Activated CD4-positive, CD25-positive, alpha-beta regulatory T cell (primary cell): ENCODE data around the gene CREB1.

Experiments used
- DNase-seq, 4 experiments: peaks; one replicate each; lab custom pipeline; 2025; lab: John Stamatoyannopoulos, UW

Gene CREB1

DNA sequence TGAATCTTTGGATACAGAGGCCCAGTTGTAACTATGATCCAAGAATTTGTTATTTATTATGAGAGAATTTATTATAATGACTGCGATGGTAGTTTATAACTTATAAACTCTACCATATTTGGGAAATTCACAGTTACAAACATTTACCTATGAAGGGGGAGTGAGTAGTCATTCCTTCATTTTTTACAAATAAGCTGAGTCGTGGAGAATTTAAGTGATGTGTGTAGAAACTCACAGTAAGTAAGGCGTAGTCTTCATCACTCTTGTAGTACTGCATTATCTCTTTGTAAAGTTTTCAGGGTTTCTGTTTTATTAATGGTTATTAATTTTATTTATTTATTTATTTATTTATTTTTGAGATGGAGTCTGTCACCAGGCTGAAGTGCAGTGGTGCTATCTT is 13.5 kb downstream of the CREB1 start:
- no peak for DNase-seq

GRCh38 chr2:207546822-207547221 is 17.1 kb downstream of the CREB1 start:
- no peak for DNase-seq

DNA sequence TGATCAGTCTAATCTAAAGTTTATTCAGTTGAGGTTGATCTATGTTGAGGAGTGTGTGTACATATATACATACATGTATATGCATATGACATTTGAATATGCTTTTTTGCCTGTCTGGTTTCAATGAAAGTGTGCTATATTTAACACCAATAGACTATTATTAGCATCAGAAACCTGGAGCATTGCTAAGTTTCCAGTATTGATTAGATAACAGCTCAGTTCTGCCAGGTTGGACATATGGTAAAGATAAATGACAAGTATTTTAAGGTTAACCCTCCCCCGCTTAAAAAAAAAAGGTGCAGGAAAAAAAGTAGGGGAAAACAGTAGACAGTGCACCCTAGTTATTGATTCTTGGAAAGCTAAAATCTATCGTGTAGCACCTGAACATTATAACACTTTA is 19.4 kb downstream of the CREB1 start:
- no peak for DNase-seq

DNA sequence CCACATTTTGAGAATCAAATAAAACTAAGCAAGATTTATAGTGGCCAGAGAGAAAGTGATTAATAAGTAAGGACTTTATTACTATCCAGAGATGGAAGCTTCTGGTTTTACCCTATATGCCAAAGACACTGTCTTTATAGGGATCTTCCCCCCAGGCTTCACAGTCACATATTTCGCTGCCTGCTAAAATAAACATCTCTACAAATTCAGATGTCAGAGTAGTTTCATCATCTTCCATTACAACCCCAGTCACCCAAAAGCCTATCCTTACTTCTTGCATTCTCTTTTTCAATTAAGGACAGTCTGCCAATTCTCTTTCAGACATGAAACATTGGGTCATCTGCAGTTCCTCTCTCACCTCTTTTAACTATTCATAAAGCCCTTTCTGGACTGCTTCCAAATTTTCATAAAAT is 28.3 kb downstream of the CREB1 start:
- no peak for DNase-seq

DNA sequence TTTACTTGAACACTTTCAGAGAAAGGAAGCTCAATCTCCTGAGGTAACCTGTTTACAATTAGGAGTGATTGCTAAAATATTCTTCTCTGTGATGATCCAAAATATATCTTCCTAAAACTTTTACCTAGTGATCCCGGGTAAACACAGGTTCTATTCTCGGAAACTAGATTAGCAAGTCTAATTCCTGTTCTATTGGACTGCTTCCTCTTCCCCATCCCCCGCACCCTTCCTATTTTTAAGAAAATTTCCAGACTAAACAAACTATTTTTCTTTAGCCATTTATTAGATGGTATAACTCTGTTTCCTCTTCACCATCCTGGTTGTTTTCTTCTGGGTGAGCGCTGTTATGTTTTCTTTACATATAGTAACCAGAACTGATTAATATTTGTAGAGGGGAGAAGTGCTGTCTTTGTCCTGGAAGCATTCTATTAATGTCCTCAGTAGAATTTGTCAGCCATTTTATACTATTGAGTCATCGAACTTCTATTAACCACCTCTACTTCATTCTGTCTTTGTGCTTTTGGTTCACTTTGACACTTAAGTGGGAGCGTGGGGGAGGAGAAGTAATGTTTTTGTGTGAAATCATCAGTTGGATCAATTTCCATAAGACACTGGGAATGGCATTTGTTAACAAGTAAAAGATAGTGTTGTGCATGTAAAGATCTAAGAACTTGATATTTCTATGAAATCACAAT is 31.8 kb downstream of the CREB1 start:
- no peak for DNase-seq

DNA sequence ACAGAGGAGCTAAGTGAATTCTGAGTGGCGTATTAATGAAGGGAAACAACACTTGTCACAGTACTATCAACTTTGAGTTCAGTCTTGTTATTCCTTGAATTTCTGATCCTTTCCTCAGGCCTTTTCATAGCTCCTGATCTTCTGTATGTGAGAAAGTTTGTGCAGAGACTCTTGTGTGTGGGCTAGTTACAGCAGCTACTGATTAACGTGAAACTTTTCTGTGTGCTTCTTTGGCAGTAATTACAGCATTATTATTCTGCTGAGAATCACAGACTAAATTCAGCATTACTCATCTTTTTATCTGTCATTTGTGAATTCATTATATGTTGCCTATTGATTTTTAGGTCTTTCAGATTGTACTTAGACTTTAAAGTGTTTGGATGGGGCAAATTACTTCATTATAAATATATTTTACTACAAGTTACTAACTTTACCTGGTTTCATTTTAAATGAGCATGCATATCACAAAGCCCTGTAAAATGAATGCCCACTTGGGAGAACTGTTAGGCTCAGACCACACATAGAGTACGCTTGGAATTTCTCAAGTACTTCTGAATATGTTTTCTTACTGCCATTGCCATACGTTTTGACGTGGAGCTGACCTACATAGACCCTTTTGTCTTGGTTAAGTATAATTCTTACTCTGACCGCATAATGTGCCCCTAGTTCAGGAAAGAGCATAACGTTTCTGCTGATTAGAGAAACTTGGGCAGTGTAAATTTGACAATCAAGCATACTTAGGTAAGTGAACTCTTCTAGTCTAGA is 36.2 kb downstream of the CREB1 start:
- DNase-seq, result no peak

DNA sequence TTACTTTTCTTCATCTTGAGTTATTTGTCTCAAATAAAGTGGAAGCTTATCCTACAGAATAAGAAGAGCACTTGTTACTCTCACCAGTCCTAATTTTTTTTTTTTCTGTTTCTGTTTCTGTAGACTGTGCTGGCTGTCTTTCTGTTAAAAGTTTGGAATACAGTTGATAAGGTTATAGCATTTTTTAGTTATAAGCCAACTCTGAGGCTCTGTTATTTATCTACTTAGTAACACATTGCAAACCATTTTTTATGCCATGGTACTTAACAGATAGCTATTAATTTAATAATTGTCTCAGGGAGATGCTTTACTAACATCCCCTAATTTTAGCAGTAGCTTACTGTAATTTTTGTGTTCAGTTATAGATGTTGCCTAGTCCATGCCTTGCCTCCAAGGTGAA is 37.9 kb downstream of the CREB1 start:
- no peak for DNase-seq

DNA sequence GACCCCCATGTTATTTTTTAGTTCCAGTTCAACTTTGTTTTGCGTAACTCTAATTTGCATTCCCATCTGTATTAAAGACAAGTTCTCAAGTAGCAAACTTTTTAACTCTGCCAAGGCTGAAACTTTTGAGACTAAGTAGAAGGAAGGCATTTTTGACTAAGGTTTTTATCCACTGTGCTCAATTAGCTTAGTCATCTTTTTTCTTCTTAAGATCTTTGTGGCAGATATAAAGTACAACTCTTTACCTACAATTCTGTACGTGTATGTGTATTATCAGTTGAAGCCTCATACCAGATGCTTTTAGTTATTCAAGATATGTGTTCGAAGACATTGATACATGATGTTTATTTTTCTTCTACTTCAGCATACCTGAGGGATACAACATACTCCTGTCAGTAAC is 41.6 kb downstream of the CREB1 start:
- no peak for DNase-seq

GRCh38 chr2:207584952-207585351 is 55.2 kb downstream of the CREB1 start:
- DNase-seq, result no peak

GRCh38 chr2:207587305-207587704 is 57.5 kb downstream of the CREB1 start:
- DNase-seq, result no peak

- no peak for DNase-seq
These were observed 59.4 kb downstream of the CREB1 start for GRCh38 chr2:207589143-207589542.

- no peak for DNase-seq
These were observed 63.5 kb downstream of the CREB1 start for GRCh38 chr2:207593277-207593676.

- no peak for DNase-seq
These were observed 64.5 kb downstream of the CREB1 start for GRCh38 chr2:207594264-207594663.

DNA sequence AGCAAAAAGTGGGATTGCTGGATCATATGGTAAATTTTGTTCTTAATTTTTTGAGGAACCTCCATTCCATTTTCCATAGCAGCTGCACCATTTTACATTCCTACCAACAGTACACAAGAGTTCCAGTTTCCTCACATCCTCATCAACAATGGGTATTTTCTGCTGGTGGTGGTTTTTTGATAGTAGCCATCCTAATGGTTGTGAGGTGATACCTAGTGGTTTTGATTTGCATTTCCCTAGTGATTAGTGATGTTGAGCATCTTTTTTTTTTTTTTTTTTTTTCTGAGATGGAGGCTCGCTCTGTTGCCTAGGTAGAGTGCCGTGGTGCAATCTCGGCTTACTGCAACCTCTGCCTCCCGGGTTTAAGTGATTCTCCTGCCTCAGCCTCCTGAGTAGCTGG is 65.0 kb downstream of the CREB1 start:
- DNase-seq, result no peak

DNA sequence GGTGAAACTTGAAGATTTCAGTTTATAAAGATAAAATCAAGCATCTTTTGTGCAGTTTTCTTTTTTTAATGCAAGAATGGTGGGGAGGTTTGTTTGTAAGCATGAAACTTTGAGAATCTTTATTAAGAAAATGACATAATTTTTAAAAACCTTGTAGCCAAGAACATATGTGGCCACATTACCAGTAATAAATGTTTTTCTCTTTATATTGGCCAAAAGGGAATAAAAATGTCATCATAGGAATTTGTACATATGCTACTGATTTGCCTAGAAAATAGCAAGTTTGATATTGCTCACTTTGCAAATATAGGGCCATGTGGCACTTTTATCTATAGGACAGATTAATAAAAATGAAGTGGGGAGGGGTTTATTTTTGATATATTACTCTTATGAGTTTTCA is 69.9 kb downstream of the CREB1 start:
- DNase-seq, result no peak

GRCh38 chr2:207600231-207600630 is 70.5 kb downstream of the CREB1 start:
- DNase-seq, result no peak

GRCh38 chr2:207601774-207602173 is 72.0 kb downstream of the CREB1 start:
- no peak for DNase-seq

DNA sequence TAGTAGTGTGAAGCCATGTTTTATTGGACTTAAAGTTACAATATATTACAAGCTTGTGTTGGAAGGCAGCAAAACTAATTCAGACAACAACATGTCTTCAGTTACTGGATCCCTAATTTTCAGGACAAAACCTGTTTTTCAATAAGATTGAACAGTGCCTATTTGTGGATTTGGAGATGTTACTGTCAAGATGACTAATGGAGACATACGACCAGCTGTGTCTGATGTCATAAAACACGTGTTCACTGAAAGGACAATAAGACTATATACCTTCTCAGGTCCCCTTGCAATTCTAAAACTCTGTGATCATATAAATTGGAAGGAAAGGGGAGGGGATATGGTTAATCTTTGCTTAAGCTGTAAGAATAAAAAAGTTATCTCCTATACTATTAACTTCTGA is 73.7 kb downstream of the CREB1 start:
- no peak for DNase-seq

DNA sequence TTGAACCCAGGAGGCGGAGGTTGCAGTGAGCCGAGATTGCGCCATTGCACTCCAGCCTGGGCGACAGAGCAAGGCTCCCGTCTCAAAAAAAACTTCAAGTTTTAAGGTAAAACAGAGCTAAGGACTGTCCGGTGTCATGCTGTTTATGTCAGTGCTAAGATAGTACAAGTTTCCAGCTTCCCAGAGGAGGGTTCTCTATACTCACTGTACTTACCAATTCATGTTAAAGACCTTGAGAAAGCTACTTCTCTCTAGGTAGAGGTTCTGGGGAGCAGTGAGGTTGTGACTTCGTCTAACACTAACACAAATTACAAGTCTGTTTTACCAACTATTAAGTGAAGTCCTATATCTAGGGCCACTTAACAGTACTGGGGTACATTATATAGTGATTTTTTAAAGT is 76.6 kb downstream of the CREB1 start:
- DNase-seq, result no peak

GRCh38 chr2:207606829-207607228 is 77.1 kb downstream of the CREB1 start:
- no peak for DNase-seq

DNA sequence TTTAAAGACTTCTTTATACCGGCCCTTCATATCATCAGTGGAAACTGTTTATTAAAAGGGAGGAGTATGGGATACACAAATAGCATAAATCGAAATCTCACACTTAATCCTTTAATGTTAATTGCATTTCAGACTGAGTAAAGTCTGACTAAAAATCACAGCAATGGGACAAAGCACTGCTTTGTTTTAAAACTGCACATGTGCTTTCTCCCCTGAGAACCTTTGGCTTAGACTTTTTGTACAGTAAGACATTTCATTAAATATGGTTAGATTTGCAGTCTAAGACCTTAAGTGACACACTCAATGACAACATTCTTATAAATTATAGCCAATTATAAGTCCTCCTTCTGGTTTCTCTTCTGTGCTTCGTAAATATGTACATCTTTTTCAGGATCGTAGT is 83.0 kb downstream of the CREB1 start:
- DNase-seq, result no peak

DNA sequence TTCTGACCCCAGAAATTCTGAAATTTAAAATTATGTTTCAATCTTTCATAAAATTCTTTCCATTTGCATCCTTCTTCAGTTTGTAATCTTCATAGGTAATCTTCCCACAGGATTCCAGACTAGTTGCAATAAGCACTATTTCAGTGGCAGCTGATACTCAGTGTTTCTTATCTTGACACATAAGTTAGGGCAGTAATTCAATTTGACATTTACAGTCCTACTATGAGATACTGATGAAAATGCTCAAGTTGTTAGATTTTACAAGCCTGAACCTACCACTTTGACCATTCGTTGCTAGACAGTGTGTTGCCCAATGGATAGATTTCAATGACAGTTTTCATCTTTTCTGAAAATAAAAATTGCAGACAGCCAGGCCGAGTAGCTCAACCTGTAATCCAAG is 85.1 kb downstream of the CREB1 start:
- no peak for DNase-seq

GRCh38 chr2:207616185-207616584 is 86.4 kb downstream of the CREB1 start:
- no peak for DNase-seq
